Activated T-cell treated with anti-CD3 and anti-CD28 coated beads for 1 hour (primary cell): ENCODE measurements around the gene ADAMTS15.

Source experiments
- DNase-seq: peaks from one replicate; pipeline ENCODE4 v3.0.0-alpha.2; 2020; ENCODE audit warnings: low read depth

ADAMTS15 gene

DNA sequence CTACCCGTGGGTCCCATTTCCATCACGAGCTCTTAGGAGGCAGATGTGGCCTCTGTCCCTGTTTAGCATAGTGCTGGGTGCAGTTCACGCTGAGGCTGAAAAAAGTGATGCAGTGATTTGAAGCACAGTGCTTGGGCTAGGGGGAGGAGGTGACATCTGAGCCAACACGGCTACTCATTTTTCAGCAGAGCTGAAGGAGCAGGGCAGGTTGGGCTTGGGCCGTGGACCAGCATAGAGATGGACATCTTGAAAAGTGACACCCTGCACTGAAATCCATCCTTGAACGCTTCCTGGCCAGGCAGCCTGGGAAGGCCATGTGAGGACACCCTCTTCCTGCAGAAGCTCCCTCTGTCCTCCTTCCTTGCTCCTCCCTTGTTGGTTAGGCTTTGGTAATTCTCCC is 66.4 kb downstream of the ADAMTS15 start:
- no peak for DNase-seq

DNA sequence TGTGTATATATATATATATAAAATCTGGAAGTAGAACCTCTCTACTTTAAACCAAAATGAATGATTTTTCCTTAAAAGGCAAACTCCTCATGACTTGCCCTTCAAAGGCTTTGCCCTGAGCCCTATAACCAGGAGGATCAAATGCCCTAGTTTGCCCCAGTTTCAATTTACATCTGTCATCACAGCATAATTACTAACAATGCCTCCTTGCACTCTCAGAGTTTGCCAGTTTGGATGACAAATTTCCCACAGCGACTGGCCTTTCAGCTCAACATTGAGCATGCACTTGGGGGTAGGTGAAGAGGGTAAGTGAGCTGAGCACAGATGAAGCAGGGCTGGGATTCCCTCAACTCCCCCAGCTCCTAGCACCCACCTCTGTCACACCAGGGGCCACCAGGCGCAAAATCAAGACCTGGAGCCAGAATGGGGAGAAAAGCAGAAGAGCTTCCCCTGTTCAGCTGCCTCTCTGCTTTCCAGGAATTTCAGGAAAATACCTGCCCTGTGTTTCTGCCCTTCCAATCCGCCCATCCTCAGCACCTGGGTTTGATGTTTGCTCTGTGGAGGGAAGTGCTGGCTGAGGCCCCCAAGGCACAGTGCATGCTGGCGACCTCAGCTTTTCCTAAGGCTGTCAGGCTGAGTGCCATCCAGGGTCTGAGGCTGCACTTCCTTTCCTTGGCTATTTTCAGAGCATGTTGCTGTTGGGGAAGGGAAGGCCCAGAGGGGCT is 67.5 kb downstream of the ADAMTS15 start:
- no peak for DNase-seq

DNA sequence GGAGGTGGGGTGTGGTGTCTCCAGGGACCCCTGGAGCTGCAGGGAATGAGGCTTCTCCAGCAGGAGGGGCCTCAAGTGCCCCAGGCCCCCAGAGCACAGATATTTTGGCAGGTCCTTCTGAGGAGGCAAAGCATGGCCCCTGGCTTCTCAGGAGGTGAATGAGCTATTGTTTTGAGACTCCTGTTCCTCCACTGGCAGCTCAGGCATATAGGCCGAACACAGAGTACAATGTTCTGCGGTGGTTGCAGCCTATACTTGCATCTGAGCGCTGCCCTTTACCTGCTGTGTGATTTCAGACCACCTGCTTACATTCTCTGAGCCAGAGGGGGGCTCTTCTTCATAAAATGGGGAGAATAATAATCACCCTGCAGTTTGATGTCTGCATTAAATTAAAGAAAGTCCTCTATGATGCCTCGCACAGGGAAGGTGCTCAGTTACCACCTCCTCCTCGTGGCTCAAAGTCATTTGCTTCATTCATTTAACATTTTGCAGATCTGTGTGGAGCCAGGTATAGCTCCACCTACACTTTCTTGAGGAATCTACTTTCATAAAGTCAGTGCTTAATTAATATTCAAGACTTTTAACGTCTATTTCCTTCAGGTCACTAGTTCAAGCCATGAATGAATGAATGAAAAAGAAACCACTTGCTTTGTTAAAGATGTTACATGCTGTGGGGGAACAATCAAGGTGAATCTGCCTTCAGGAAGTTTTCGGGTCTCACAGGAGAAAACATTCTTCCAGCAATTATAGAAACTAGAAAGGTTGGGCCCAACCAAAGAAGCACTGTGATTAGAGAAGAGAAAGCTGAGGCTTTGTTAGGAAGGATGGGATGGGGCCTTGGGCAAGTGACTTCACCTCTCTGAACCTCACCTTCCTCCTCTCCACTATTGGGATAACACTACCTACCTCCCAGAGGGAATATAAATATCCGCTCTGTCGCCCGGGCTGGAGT is 68.4 kb downstream of the ADAMTS15 start:
- DNase-seq = no peak

- DNase-seq = no peak
These were observed 69.8 kb downstream of the ADAMTS15 start for GRCh38 chr11:130518164-130518680.

GRCh38 chr11:130519128-130519932 is 70.9 kb downstream of the ADAMTS15 start:
- no peak for DNase-seq

GRCh38 chr11:130520271-130520671 is 71.8 kb downstream of the ADAMTS15 start:
- DNase-seq = no peak

DNA sequence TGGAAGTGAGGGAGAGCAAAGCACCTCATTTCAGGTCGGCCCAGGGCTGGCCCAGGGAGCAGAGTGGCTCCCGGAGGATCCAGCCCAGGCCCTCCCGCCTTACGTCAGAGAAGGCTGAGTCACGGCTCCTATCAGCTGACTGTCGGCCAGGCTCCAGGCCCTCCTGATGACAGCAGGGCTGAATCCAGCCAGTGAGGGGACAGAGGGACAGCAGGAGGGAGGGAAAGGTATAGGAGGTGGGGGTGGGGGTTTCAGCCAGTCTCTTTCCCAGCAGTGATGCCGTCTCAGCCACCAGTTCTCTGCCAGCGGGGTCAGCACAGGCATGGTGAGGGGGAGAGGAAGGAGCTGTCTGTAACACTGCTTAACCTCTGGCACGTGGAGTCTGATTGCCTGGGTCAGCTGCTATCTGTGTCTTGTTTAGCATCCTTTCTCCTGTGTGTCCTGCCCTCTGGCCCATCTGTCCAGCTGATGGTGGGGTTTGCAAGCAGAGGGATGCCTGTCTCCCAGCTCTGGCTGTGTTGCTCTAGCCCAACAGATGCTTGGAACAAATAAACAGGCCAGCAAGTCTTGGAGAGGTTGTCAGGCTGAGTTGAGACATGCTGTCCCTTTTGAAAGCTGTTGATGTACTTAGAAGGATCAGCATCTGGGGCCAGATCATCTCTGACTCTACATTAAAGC is 74.0 kb downstream of the ADAMTS15 start:
- no peak for DNase-seq

- DNase-seq = no peak
These were observed 74.7 kb downstream of the ADAMTS15 start for GRCh38 chr11:130523166-130523565.

GRCh38 chr11:130523609-130524008 is 75.2 kb downstream of the ADAMTS15 start:
- no peak for DNase-seq

GRCh38 chr11:130524132-130524790 is 75.8 kb downstream of the ADAMTS15 start:
- DNase-seq = no peak

GRCh38 chr11:130525307-130525706 is 76.9 kb downstream of the ADAMTS15 start:
- DNase-seq = no peak
